Spleen (tissue), 7 donors: ENCODE results near the gene LTBP2.

ENCODE experiments used
- CTCF ChIP-seq, 11 experiments: fragments of 200-600 bp in 7 of 11; fragments of 450-650 bp in 4 of 11; sonication (generic) in 4 of 11; IDR thresholded peaks in 8 of 11; conservative IDR thresholded peaks in 3 of 11; 1 replicate in 7 of 11; 2 replicates in 4 of 11; pipeline versions ENCODE4 v1.4.0 to v1.8.0; 2016 to 2021; ENCODE audit warnings: antibody characterized with exemption in 11 of 11, inconsistent platforms in 4 of 11, mild to moderate bottlenecking in 1 of 11
- POLR2A ChIP-seq, 3 donors: fragments of 450-650 bp; IDR thresholded peaks; one replicate each; pipeline ENCODE4 v1.5.1; 2017; ENCODE audit warnings: antibody characterized with exemption in 3 of 3, mild to moderate bottlenecking in 1 of 3
- donor health status: DM: no; HTN: no; CAD: no; lungs with moderate emphysema.
- donor health status: DM: no; HTN: no; CAD: no.
- donor health status: DM: no; HTN: no; CAD: no.

DNA sequence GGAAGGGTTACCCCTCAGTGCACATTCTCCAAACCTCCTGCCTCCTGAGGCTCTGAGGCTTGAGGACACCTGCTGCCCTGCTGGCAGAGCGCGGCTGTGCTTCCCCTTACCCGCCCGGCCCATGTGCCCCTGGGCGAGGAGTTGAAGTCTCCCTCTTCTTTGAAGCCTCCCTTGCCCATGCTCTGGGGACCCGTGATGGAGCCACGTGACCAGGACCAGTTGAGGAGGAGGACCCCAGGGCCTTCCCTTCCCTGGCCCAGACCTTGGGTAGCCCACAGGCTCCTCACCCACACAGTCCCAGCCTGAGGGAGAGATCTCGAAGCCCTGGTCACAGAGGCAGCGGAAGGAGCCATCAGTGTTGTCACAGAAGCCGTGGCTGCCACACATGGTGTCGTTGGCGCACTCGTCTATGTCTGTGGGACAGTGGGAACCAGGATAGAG is 105.6 kb downstream of the LTBP2 start:
- TF ChIP-seq CTCF (IDR thresholded peaks at IDR 0.05 in 8 of 11, conservative IDR thresholded peaks at IDR 0.05 in 3 of 11) (peak in 1 of 11 experiments; percentile 12), POLR2A (IDR thresholded peaks at IDR 0.05) (no peak)
